OCI-LY3 (cell line): ENCODE measurements around the gene POU3F3.

ENCODE experiments used
- H2AFZ ChIP-seq: fragments of 200-600, 300-600 bp; shearing (Covaris generic); 2 replicates; pipeline ENCODE4 v1.6.0; 2014; ENCODE audit warnings: antibody characterized with exemption, low read depth, low read length
- H3K27ac ChIP-seq: fragments of 200-600, 300-600 bp; sonication (generic); 2 replicates; pipeline ENCODE4 v1.5.1; 2014; ENCODE audit warnings: mild to moderate bottlenecking, low read length, moderate library complexity, mixed read lengths
- H3K27me3 ChIP-seq: fragments of 200-600, 300-600 bp; sonication (generic); 2 replicates; pipeline ENCODE4 v1.6.1; 2014; ENCODE audit warnings: low read depth, low read length, mixed read lengths
- H3K36me3 ChIP-seq: fragments of 200-600, 300-600 bp; sonication (generic); replicated peaks from 2 replicates; pipeline ENCODE3; 2014; ENCODE audit warnings: low read depth, low read length, mixed read lengths
- H3K4me1 ChIP-seq: fragments of 300-600, 200-600 bp; sonication (generic); 2 replicates; pipeline ENCODE4 v1.6.1; 2014; ENCODE audit warnings: low read length, mixed read lengths
- H3K4me2 ChIP-seq: fragments of 200-600, 300-600 bp; sonication (generic); 2 replicates; pipeline ENCODE4 v1.6.1; 2014; ENCODE audit warnings: low read length, mixed read lengths
- H3K4me3 ChIP-seq: fragments of 300-600, 200-600 bp; sonication (generic); 2 replicates; pipeline ENCODE4 v1.5.1; 2014; ENCODE audit warnings: antibody characterized with exemption, mild to moderate bottlenecking, low read length, moderate library complexity
- H3K79me2 ChIP-seq: fragments of 300-600, 200-600 bp; shearing (Covaris generic); 2 replicates; pipeline ENCODE4 v1.6.1; 2014; ENCODE audit warnings: mild to moderate bottlenecking, low read length, mixed read lengths
- H3K9ac ChIP-seq: fragments of 300-600, 200-600 bp; shearing (Covaris generic); 2 replicates; pipeline ENCODE4 v1.6.0; 2014; ENCODE audit warnings: mild to moderate bottlenecking, low read length, moderate library complexity
- H3K9me3 ChIP-seq: fragments of 200-600, 300-600 bp; shearing (Covaris generic); 2 replicates; pipeline ENCODE4 v1.6.1; 2014; ENCODE audit warnings: low read length, mixed read lengths; ENCODE audit not compliant: insufficient read depth
- H4K20me1 ChIP-seq: fragments of 200-600, 300-600 bp; sonication (generic); 2 replicates; pipeline ENCODE4 v1.6.1; 2016; ENCODE audit warnings: low read length, mixed read lengths; ENCODE audit not compliant: insufficient read depth
- CTCF ChIP-seq: fragments of 200-600, 300-600 bp; sonication (generic); IDR thresholded peaks from 2 replicates; pipeline ENCODE4 v1.5.1; 2014; ENCODE audit warnings: antibody characterized with exemption, low read length, low read depth
- EZH2phosphoT487 ChIP-seq: fragments of 200-600 bp; shearing (Covaris generic); IDR thresholded peaks from 2 replicates; pipeline ENCODE4 v1.6.1; 2018; ENCODE audit warnings: antibody characterized with exemption, mixed run types, low read depth

The POU3F3 gene

GRCh38 chr2:104840156-104840555, 13.8 kb upstream of the POU3F3 start:
- no peak overlapping the region for H3K4me2 ChIP-seq
- no peaks in the 10 kb centered on the region for H3K4me1 ChIP-seq
- no peak overlapping the region for H3K4me3 ChIP-seq
- no peaks in the 10 kb centered on the region for H4K20me1 ChIP-seq
- no peaks in the 10 kb centered on the region for H3K9me3 ChIP-seq
- no peak for TF ChIP-seq EZH2phosphoT487
- no peak for TF ChIP-seq CTCF
- no peaks in the 10 kb centered on the region for H3K36me3 ChIP-seq
- no peak overlapping the region for H3K27ac ChIP-seq
- H2AFZ ChIP-seq = no peak overlapping the region
- H3K9ac ChIP-seq = no peak overlapping the region
- H3K79me2 ChIP-seq = no peaks in the 10 kb centered on the region
- no peaks in the 10 kb centered on the region for H3K27me3 ChIP-seq

GRCh38 chr2:104840893-104841585, 12.9 kb upstream of the POU3F3 start:
- H3K79me2 ChIP-seq = no peaks in the 10 kb centered on the region
- no peak overlapping the region for H3K4me2 ChIP-seq
- H3K36me3 ChIP-seq = no peaks in the 10 kb centered on the region
- no peaks in the 10 kb centered on the region for H4K20me1 ChIP-seq
- no peak overlapping the region for H3K9ac ChIP-seq
- H3K27me3 ChIP-seq = no peaks in the 10 kb centered on the region
- TF ChIP-seq EZH2phosphoT487 (no peak), CTCF (no peak)
- no peak overlapping the region for H2AFZ ChIP-seq
- H3K4me1 ChIP-seq = no peaks in the 10 kb centered on the region
- no peak overlapping the region for H3K27ac ChIP-seq
- H3K9me3 ChIP-seq = no peaks in the 10 kb centered on the region
- H3K4me3 ChIP-seq = no peak overlapping the region

- Histone ChIP-seq H3K9ac (no peak overlapping the region), H4K20me1 (no peaks in the 10 kb centered on the region), H3K27ac (no peak overlapping the region), H3K79me2 (no peaks in the 10 kb centered on the region), H2AFZ (no peak overlapping the region), H3K4me3 (no peak overlapping the region), H3K27me3 (no peaks in the 10 kb centered on the region), H3K36me3 (no peaks in the 10 kb centered on the region), H3K9me3 (no peaks in the 10 kb centered on the region), H3K4me1 (no peaks in the 10 kb centered on the region), H3K4me2 (no peak overlapping the region)
- no peak for TF ChIP-seq EZH2phosphoT487
- no peak for TF ChIP-seq CTCF
Observed at GRCh38 chr2:104841744-104842143, 12.2 kb upstream of the POU3F3 start.

- Histone ChIP-seq H3K9me3 (no peaks in the 10 kb centered on the region), H4K20me1 (no peaks in the 10 kb centered on the region), H3K9ac (no peak overlapping the region), H3K27me3 (peaks cover 21% of the 10 kb centered on the region), H3K79me2 (no peaks in the 10 kb centered on the region), H3K4me3 (no peak overlapping the region), H3K4me2 (no peak overlapping the region), H3K27ac (no peak overlapping the region), H3K36me3 (no peaks in the 10 kb centered on the region), H3K4me1 (peaks cover 14% of the 10 kb centered on the region), H2AFZ (no peak overlapping the region)
- no peak for TF ChIP-seq EZH2phosphoT487
- no peak for TF ChIP-seq CTCF
Observed at GRCh38 chr2:104844807-104845551, 8.9 kb upstream of the POU3F3 start.
